ENCODE measurements around the gene HEATR9. TPM values are rescaled to one million over a fixed set of nuclear protein-coding genes. Genes with fewer than 3 reads are reported as not detected.

HEATR9 gene
- total RNA-seq, 1 experiment from 2014 or later = not detected

DNA sequence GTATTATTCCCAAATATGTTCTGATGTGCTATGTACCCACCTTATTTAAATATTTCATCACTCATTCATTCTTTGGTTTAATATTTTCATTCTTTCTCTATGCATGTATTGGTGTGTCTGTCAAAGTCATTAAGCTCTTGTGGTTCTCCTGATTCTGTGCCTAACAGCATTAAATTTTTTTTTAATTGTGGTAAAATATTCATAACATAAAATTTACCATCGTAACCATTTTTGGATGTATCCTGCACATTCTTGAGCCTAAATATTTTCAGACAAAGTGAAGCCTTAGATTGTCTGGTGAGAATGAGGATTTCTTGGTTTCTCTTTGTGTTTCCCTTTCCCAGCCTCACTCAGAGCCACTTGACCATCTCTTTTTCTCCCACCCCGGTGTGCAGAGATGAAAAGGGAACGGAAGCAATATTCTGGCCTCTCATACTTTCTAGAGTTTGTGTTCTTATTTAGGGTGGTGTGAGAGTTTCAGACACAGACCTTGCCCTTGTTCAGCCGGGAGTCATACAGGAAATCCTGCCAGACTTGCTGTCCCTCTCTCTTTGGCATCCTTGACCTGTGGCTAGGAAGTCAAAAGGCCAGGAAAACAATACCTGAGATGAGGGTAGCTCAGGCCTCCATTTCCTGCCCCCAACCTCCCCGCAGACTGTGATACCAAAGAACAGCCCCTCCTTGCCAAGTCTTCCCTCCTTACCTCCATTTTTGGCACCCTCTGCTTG is 6.5 kb upstream of the HEATR9 start:
- peak overlapping the region; percentile 14; the same call in 1 of the 2 replicates for H3K27ac Mint-ChIP-seq
- CTCF ChIA-PET = interaction anchor here (1.3 kb wide), 1 partner anchor 273 kb away, joined by 3 read pairs; no protein-coding TSS in a partner anchor

DNA sequence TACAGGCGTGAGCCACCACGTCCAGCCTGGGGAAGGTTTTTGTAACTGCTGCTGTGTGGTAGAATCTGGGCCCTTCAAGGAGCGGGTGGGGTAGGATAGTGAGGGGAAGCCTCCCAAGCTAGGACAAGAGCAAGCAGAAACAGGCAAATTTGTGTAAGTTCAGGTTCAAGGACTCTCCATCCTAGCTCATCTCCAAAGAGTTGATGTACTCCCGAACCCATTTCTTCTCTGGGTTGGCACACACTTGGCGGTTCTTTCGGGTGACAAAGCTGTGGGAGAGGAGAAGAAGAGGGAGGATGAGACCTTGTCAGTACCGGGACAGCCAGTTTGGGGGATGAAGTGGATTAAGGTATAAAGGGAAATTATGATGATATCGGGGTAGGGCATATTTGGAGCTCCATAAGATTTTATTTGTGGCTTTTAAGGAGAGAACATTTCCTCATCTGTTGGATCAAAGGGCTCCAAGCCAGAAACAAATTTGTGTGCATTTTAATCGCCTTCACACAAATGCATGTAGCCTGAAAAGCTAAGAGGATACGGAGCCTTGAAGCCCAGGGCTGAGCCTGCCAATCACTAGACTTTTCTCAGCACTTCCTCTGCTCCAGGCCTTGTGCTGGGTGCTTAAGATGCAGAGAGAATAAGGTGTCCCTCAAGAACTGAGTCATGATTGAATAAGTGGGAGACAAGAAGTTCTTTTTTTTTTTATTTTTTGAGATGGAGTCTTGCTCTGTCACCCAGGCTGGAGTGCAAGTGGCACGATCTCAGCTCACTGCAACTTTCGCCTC is 3.7 kb upstream of the HEATR9 start:
- H3K4me3 Mint-ChIP-seq = no peak overlapping the region
- ATAC-seq (no peak), DNase-seq (ENCODE audit: low spot score) (no peak)
- no peak overlapping the region for H3K27ac Mint-ChIP-seq
- H3K4me1 Mint-ChIP-seq = peaks cover 15% of the 10 kb centered on the region
- H3K36me3 Mint-ChIP-seq = no peaks in the 10 kb centered on the region
- ChIA-PET CTCF (interaction anchor here (1.1 to 1.6 kb wide), 7 partner anchors 17 to 276 kb away, joined by 3 to 18 read pairs (median 5); partner anchors contain the start of gene RASL10B), POLR2A (interaction anchor here (0.6 to 0.7 kb wide), 2 partner anchors 12 to 257 kb away, joined by 4 to 9 read pairs; no protein-coding TSS in a partner anchor)
- no peaks in the 10 kb centered on the region for H3K27me3 Mint-ChIP-seq (ENCODE audit: low read depth)
- H3K9me3 Mint-ChIP-seq = no peaks in the 10 kb centered on the region
- TF ChIP-seq FOXK1 (CRISPR knock-in tag; IDR thresholded peaks at IDR 0.05) = no peak
- TF ChIP-seq RORB (CRISPR knock-in tag; IDR thresholded peaks at IDR 0.05) = no peak
- no peak for TF ChIP-seq ZNF138 (CRISPR knock-in tag; conservative IDR thresholded peaks at IDR 0.05)
- no peak for TF ChIP-seq GTF2I (CRISPR knock-in tag; conservative IDR thresholded peaks at IDR 0.05)
- no peak for TF ChIP-seq TP53 (CRISPR knock-in tag; IDR thresholded peaks at IDR 0.05)
- no peak for TF ChIP-seq HMGA2 (CRISPR knock-in tag; IDR thresholded peaks at IDR 0.05)
- TF ChIP-seq, protein P1, sequence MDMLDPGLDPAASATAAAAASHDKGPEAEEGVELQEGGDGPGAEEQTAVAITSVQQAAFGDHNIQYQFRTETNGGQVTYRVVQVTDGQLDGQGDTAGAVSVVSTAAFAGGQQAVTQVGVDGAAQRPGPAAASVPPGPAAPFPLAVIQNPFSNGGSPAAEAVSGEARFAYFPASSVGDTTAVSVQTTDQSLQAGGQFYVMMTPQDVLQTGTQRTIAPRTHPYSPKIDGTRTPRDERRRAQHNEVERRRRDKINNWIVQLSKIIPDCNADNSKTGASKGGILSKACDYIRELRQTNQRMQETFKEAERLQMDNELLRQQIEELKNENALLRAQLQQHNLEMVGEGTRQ (CRISPR knock-in tag; IDR thresholded peaks at IDR 0.05) = no peak
- no peak for TF ChIP-seq ZNF263 (CRISPR knock-in tag; IDR thresholded peaks at IDR 0.05; ENCODE audit: low read depth)
- TF ChIP-seq, protein P2, sequence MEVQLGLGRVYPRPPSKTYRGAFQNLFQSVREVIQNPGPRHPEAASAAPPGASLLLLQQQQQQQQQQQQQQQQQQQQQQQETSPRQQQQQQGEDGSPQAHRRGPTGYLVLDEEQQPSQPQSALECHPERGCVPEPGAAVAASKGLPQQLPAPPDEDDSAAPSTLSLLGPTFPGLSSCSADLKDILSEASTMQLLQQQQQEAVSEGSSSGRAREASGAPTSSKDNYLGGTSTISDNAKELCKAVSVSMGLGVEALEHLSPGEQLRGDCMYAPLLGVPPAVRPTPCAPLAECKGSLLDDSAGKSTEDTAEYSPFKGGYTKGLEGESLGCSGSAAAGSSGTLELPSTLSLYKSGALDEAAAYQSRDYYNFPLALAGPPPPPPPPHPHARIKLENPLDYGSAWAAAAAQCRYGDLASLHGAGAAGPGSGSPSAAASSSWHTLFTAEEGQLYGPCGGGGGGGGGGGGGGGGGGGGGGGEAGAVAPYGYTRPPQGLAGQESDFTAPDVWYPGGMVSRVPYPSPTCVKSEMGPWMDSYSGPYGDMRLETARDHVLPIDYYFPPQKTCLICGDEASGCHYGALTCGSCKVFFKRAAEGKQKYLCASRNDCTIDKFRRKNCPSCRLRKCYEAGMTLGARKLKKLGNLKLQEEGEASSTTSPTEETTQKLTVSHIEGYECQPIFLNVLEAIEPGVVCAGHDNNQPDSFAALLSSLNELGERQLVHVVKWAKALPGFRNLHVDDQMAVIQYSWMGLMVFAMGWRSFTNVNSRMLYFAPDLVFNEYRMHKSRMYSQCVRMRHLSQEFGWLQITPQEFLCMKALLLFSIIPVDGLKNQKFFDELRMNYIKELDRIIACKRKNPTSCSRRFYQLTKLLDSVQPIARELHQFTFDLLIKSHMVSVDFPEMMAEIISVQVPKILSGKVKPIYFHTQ (CRISPR knock-in tag; IDR thresholded peaks at IDR 0.05) = no peak
- TF ChIP-seq, protein P3, sequence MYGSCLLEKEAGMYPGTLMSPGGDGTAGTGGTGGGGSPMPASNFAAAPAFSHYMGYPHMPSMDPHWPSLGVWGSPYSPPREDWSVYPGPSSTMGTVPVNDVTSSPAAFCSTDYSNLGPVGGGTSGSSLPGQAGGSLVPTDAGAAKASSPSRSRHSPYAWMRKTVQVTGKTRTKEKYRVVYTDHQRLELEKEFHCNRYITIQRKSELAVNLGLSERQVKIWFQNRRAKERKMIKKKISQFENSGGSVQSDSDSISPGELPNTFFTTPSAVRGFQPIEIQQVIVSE (CRISPR knock-in tag; IDR thresholded peaks at IDR 0.05; ENCODE audit: borderline replicate concordance) = no peak
- no peak for TF ChIP-seq ZNF671 (CRISPR knock-in tag; IDR thresholded peaks at IDR 0.05)

More for the DNA sequence above, 6.5 kb upstream of the HEATR9 start:
- H3K27me3 Mint-ChIP-seq (ENCODE audit: low read depth) = no peaks in the 10 kb centered on the region
- no peaks in the 10 kb centered on the region for H3K9me3 Mint-ChIP-seq
- POLR2A ChIA-PET = no interaction called here
- H3K4me3 Mint-ChIP-seq = no peak overlapping the region
- TF ChIP-seq, protein P4, sequence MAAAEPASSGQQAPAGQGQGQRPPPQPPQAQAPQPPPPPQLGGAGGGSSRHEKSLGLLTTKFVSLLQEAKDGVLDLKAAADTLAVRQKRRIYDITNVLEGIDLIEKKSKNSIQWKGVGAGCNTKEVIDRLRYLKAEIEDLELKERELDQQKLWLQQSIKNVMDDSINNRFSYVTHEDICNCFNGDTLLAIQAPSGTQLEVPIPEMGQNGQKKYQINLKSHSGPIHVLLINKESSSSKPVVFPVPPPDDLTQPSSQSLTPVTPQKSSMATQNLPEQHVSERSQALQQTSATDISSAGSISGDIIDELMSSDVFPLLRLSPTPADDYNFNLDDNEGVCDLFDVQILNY (CRISPR knock-in tag; IDR thresholded peaks at IDR 0.05) = no peak
- TF ChIP-seq, protein P5, sequence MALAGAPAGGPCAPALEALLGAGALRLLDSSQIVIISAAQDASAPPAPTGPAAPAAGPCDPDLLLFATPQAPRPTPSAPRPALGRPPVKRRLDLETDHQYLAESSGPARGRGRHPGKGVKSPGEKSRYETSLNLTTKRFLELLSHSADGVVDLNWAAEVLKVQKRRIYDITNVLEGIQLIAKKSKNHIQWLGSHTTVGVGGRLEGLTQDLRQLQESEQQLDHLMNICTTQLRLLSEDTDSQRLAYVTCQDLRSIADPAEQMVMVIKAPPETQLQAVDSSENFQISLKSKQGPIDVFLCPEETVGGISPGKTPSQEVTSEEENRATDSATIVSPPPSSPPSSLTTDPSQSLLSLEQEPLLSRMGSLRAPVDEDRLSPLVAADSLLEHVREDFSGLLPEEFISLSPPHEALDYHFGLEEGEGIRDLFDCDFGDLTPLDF (CRISPR knock-in tag; IDR thresholded peaks at IDR 0.05) = no peak
- no peak for TF ChIP-seq NR2C2 (CRISPR knock-in tag; IDR thresholded peaks at IDR 0.05)
- TF ChIP-seq RELA (CRISPR knock-in tag; IDR thresholded peaks at IDR 0.05; ENCODE audit: borderline replicate concordance) = no peak
- no peak for TF ChIP-seq ETV6 (CRISPR knock-in tag; IDR thresholded peaks at IDR 0.05)
- TF ChIP-seq, protein P2 (CRISPR knock-in tag; IDR thresholded peaks at IDR 0.05) = no peak
- TF ChIP-seq, protein P6, sequence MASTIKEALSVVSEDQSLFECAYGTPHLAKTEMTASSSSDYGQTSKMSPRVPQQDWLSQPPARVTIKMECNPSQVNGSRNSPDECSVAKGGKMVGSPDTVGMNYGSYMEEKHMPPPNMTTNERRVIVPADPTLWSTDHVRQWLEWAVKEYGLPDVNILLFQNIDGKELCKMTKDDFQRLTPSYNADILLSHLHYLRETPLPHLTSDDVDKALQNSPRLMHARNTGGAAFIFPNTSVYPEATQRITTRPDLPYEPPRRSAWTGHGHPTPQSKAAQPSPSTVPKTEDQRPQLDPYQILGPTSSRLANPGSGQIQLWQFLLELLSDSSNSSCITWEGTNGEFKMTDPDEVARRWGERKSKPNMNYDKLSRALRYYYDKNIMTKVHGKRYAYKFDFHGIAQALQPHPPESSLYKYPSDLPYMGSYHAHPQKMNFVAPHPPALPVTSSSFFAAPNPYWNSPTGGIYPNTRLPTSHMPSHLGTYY (CRISPR knock-in tag; IDR thresholded peaks at IDR 0.05) = no peak
- TF ChIP-seq FOXJ3 (CRISPR knock-in tag; IDR thresholded peaks at IDR 0.05; ENCODE audit: borderline replicate concordance) = no peak
- TF ChIP-seq, protein P7, sequence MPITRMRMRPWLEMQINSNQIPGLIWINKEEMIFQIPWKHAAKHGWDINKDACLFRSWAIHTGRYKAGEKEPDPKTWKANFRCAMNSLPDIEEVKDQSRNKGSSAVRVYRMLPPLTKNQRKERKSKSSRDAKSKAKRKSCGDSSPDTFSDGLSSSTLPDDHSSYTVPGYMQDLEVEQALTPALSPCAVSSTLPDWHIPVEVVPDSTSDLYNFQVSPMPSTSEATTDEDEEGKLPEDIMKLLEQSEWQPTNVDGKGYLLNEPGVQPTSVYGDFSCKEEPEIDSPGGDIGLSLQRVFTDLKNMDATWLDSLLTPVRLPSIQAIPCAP (CRISPR knock-in tag; IDR thresholded peaks at IDR 0.05) = no peak
- ATAC-seq = no peak
- no peaks in the 10 kb centered on the region for H3K36me3 Mint-ChIP-seq
- peaks cover 15% of the 10 kb centered on the region for H3K4me1 Mint-ChIP-seq
- DNase-seq (ENCODE audit: low spot score) = no peak

Data from WTC11 (cell line).